GM19395 (cell line): ENCODE measurements around the gene PTCH1.

Source experiments
- ATAC-seq: cut with Tn5 transposase; IDR thresholded peaks from one replicate; pipeline ENCODE4 v1.9.1; 2021; ENCODE audit warnings: mild to moderate bottlenecking, moderate library complexity; ENCODE audit not compliant: unreplicated experiment

The PTCH1 gene

DNA sequence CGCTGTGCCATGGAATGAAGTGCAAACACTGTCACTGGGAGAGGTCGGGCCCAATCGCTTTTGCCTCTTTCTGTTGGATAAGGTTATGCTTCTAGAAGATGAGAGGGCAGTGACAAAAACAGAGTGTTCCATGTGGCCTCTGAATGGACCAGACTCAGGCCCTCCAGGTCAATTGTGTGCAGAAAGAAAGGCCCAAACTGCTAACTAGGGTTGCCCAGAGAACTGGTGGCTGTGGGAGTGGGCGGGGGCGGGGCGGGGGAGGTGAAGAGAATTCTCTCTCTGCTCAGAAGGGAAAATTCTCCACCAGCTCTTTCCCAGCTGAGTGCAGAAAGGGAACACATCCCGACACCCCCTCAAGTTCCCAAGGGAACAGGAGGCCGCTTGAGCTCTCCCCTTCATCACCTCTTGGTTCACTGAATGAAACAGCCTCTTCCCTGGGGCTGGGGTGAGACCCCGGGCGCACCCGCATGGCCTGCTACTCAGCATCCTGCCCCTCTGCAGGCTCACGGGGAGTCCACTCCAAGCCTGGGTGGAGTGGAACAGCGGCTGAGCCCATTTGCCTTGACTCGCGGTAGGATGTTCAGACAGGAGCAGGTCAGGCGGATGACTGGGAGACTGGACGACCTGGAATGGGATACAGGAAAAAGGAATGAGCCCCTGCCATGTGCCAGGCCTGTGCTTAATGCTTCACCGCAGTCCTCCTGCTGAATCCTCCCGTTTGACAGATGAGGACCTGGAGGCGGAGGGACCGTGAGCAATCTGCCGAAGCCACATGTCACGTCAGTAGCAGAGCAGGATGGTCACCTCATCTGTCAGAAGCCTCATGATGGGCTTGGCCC lies 105.5 kb downstream of the PTCH1 start:
- no peak for ATAC-seq

DNA sequence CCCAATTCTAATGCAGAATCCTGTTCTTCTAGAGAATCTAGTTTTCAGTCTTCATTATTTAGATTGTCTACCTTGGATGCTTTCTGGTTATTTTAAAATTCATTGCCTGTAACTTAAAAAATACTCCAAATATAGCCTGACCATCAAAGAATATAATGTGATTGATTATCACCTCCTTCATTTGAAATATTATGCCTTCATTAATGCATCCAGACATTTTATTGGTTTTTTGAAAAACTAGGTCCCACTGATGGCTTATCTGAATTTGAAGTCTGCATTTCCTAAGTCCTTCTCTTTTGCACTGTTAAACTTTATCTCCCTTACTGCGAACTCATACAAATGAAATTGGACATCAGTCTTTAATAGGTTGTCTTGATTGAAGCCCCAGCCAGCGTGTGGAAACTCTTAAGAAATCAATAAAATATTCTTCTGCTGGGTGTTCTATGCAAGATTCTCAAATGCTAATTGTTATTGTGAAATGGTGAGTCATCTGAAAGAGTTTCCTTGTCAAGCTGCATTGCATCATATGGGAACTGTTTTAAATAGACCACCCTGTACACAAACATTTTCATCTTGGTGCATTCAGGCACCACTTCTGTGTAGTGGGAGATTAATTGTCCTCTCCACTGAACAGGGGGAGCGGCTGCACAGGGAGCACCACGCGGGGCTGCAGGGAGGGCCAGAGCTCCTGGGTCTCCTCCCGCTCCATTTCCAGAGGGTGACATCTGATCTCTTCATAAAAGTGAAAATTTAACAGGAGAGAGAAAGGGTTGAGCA lies 106.9 kb downstream of the PTCH1 start:
- ATAC-seq = no peak

DNA sequence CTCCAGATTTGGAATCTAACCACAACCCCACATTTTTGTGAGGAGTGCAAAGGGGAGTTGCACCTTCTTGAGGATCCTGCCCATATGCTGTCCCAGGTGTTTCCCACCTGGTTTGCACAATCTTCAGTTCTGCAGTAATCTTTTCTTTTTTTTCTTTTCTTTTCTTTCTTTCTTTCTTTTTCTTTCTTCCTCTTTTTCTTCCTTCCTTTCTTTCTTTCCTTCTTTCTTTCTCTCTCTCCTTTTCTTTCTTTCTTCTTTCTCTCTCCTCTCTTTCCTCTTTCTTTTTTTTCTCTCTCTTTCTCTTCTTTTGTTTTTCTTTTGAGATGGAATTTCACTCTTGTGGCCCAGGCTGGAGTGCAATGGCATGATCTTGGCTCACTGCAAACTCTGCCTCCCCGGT lies 109.2 kb downstream of the PTCH1 start:
- no peak for ATAC-seq

DNA sequence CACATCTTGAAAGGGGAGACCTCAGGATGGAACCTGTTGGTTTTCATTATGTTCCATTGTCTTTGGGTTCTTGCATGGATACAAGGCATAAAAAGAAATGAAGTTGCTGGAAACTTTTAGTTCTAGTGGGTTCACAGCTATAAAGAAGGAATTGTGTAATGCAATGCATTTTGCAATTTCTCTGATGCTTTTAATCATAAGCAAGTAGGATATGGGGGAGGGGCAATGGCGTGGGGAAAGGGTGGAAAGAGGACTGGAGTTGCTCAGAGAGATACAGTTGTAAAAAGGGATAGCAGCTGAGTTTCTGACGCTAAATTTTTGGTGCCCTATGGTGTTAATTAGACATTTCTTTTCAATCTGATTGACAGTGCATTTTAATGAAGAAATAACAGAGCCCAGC lies 110.7 kb downstream of the PTCH1 start:
- no peak for ATAC-seq

DNA sequence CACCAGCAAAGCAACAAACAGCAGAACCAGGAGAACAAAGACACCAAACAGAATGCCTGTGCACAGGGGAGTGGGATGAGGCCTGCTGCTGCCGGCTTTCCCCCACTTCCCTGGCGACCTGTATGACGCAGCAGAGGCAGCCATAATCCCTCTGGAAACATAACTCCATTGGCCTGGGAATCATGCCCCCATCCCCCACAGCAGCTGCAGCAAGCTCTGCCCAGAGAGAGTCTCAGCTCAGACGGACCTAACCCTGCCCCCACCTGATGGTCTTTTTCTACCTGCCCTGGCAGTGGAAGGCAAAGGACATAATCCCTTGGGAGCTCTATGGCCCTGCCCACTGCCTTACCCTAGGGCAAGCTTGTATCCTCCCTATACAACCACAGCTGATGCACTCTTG lies 117.5 kb downstream of the PTCH1 start:
- no peak for ATAC-seq
